KG1 (cell line): ENCODE data around the gene CELF4.
"Not testable (repeated sequence)": the region's sequence is repeated elsewhere in the genome, so short reads cannot be mapped to it uniquely, and the experiment has no call there.

Source experiments
- DNase-seq: peaks from one replicate; lab custom pipeline; 2025; lab: John Stamatoyannopoulos, UW

Gene CELF4

GRCh38 chr18:37390687-37391086, 174.9 kb downstream of the CELF4 start:
- no peak for DNase-seq

GRCh38 chr18:37389684-37390368, 175.8 kb downstream of the CELF4 start:
- no peak for DNase-seq

GRCh38 chr18:37389041-37389440, 176.6 kb downstream of the CELF4 start:
- DNase-seq, result no peak

- no peak for DNase-seq
These were observed 177.2 kb downstream of the CELF4 start for GRCh38 chr18:37388413-37388812.

GRCh38 chr18:37385846-37386778, 179.5 kb downstream of the CELF4 start:
- peak; percentile 13 for DNase-seq

GRCh38 chr18:37383846-37384595, 181.6 kb downstream of the CELF4 start:
- DNase-seq, result no peak

DNA sequence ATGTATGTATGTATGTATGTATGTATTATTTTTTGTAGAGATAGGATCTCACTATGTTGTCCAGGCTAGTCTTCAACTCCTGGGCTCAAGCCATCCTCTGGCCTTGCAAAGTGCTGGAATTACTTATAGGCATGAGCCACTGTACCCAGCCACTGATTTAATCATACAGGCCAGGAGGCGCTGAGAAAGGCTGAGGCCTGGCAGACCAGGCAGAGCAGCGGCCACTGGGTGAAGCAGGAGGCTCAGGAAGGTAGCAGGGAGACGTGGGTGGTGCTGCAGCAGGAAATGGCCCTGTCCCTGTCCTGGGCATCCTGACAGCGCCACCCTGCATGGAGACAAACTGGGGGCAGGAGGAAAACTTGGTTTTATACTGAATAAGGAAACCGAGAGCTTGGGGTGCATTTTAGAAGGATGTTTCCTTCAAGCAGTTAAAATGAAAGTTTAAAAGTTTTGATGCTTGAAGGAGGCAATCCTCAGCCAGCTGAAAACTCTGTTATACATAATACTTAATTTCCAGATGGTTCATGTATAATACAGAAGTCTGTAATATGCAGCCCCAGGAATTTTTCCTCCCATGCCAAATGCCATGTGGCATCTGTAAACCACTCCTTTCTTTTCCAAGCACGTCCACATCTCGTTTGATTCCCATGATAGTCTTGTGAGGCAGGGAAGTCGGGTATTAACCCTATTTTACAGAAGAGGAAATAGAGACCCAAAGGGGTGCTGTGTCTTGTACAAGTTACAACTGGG, 182.4 kb downstream of the CELF4 start:
- DNase-seq, result no peak

DNA sequence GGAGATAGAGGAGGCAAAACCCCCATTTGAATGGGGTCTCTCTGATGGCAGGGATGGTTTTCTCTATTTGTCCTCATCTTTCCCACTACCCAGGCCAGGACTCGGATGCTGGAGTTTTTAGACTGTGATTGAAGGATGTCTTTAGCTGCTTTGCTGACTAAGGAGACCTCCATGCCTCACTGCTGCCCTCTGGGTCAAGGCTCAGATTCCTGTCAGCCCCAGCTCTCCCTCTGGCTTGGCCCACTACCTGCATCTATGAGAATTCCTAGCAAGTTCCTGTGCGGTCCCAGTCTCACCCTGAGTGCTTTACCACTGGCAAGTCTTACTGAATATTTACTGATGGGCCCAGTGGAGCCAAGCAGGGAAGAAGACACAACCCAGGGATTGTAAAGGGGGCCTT, 184.0 kb downstream of the CELF4 start:
- DNase-seq, result no peak

- no peak for DNase-seq
These were observed 185.0 kb downstream of the CELF4 start for GRCh38 chr18:37380546-37381110.

- no peak for DNase-seq
These were observed 187.1 kb downstream of the CELF4 start for GRCh38 chr18:37378336-37379010.

DNA sequence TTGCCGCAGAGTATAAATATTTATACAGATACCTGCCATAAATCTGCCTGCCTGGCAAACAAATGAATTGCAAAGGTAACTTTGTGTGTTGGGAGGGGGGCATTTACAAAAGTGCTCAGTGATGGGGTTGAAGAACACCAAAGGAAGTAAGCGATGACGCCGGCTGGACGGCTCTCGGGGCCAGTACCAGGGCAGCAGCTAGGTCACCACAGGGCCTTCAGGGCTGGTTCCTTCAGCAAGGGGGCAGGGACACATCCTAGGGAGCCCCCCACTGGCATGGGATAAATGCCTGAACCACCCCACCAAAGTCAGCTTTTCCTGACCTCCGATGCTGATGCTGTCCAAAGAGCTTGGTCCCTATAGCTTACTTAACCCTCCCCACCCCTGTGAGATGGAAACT, 190.4 kb downstream of the CELF4 start:
- DNase-seq, result no peak

DNA sequence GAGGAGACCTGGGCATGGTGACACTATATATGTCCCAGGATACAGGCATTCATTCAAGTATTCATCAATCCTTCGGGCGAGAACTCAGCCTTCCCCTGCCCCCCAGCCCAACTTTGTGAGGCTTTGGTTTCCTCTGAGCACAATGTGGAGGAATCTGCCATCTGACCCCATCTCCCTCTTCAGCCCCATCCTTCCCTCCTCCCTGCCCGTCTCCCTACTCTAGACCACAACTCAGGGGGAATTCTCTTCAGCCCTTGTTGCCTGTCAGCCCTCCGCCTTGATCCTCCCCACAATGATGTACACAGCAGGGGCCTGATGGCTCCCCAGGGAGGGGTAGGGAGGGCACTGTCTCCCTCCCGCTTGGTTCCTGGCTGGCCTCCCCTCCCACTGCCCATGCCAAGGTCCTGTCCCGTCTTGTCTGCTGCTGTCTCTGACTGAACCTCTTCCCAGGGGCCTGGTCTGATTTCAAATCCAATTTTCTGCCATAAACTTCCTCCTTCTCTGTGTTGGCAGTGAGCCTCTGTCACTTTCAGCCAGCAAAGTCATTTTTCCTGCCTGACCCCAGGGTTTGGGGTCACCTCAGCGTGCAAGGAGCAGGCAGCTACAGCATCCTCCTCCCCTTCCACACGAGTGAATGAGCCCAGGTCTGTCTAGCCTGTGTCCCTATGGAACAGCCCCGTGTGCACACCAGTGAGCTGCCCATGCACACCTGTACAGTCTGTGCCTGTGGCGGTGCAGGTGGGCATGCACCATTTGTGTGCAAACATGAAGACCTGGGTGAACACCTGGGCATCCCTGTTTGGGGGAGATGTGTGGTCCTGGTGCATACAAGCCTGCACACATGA, 197.3 kb downstream of the CELF4 start:
- DNase-seq, result no peak

- DNase-seq, result no peak
These were observed 201.4 kb downstream of the CELF4 start for GRCh38 chr18:37364237-37364636.

GRCh38 chr18:37362158-37362890, 203.3 kb downstream of the CELF4 start:
- DNase-seq, result no peak

GRCh38 chr18:37361335-37362157, 204.1 kb downstream of the CELF4 start:
- no peak for DNase-seq

DNA sequence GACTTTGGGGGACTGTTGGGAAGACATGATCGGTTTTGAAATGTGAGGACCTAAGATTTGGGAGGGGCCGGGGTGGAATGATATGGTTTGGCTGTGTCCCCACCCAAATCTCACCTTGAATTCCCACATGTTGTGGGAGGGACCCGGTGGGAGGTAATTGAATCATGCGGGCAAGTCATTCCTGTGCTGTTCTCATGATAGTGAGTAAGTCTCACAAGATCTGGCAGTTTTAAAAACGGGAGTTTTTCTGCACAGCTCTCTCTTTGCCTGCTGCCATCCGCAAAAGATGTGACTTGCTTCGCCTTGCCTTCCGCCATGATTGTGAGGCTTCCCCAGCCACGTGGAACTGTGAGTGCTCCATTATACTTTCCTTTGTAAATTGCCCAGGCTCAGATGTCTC, 207.5 kb downstream of the CELF4 start:
- DNase-seq, result not testable (repeated sequence)

DNA sequence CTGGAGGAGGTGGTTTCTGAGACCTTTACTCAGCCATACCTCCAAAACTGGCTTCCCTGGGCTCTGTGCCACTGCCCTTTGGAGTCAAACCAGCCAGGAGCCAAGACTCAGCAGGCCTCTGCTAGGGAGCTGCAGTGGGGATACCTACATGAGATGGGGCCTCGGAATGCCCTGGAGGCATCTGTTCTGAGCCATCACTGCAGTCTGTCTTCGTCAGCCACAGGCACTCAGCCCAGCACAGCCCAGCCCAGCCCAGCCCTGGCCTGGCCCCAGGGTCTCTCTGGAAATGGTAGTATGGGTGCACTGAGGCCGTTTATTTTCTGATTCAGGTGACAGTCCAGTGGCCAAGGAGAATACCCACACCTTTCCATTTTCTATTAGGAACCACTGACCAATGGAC, 209.8 kb downstream of the CELF4 start:
- DNase-seq, result no peak

GRCh38 chr18:37351110-37351509, 214.5 kb downstream of the CELF4 start:
- no peak for DNase-seq
